ENCODE measurements around the gene HIVEP1. TPM values are rescaled to one million over a fixed set of nuclear protein-coding genes. Genes with fewer than 3 reads are reported as not detected.
"Not testable (repeated sequence)": the region's sequence is repeated elsewhere in the genome, so short reads cannot be mapped to it uniquely, and the experiment has no call there.

Gene HIVEP1
- total RNA-seq, 2 experiments from 2014 or later = 43.2 to 43.8 TPM

DNA sequence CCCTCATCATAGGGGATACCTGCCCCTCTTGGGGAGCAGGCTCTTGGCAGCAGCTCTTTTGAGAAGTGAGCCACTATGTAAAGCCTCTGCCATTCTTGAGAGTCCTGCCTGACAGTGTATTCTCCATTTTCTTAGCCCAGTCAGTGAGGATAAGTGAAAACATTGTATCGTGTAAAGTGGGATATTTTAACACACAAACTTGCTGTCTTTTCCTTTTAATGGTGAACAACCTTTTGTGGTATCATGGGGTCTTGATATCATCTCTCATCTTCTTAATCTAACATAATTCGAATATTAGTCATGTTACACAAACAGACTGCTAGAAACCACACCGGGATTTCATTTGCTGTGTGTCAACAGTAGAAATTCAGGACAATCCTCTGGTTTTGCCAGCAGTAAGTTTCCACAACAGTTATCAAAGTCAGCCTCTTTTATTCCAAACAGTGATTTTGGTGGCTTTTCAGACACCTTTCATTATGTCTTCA lies 136.2 kb downstream of the HIVEP1 start:
- H3K27me3 Mint-ChIP-seq = no peaks in the 10 kb centered on the region
- H3K36me3 Mint-ChIP-seq = peaks cover 12% of the 10 kb centered on the region
- intact Hi-C loops (cut with micrococcal nuclease) = no loop called here
- POLR2A ChIA-PET = no interaction called here
- peaks cover 15% of the 10 kb centered on the region for H3K4me1 Mint-ChIP-seq (ENCODE audit: low read depth)
- no peak overlapping the region for H3K4me3 Mint-ChIP-seq
- CTCF ChIA-PET = interaction anchor here (1.9 kb wide), 1 partner anchor 142 kb away, joined by 6 read pairs; the partner anchor contains the start of gene EDN1
- H3K27ac Mint-ChIP-seq = no peak overlapping the region
- H3K9me3 Mint-ChIP-seq = no peaks in the 10 kb centered on the region
- DNase-seq = no peak

- intact Hi-C loops (cut with micrococcal nuclease) = no loop called here
- Mint-ChIP-seq H3K27me3 (no peaks in the 10 kb centered on the region), H3K4me3 (no peak overlapping the region), H3K27ac (no peak overlapping the region), H3K4me1 (ENCODE audit: low read depth) (peaks cover 15% of the 10 kb centered on the region), H3K9me3 (no peaks in the 10 kb centered on the region), H3K36me3 (peaks cover 11% of the 10 kb centered on the region)
- CTCF ChIA-PET = interaction anchor here (1.9 kb wide), 1 partner anchor 141 kb away, joined by 6 read pairs; the partner anchor contains the start of gene EDN1
- no peak for DNase-seq
- POLR2A ChIA-PET = no interaction called here
Measured at GRCh38 chr6:12148841-12149240, 136.7 kb downstream of the HIVEP1 start.

DNA sequence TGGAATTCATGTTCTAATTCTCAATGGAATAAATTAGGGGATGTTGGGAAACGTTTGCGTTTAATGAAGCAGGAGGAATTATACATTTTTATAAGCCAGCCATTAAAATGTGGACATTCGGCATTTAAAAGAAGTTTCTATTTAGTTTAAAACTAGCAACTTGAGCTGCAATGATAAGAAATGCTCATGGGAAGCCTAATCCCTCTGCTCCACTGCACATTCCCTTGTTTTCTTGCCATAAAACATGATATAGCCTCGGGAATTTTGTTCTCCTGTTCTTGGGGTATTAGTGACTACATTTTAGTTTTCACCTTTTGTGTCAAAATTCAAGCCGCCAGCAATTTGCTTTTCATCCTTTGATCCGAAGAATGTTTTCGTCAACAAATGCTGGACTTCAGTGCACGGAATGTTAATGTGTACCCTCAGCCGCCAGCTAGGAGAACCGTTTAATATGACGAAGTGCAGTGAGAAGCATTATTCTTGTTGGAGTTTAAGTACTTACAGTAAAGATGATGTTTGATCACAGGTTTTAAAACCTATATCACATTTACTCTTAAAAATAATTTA lies 137.9 kb downstream of the HIVEP1 start:
- CTCF ChIA-PET = interaction anchor here (1.3 kb wide), 1 partner anchor 83 kb away, joined by 3 read pairs; no protein-coding TSS in a partner anchor
- no peaks in the 10 kb centered on the region for H3K9me3 Mint-ChIP-seq
- intact Hi-C loops (cut with micrococcal nuclease) = loop anchor here (2.0 kb wide), 1 partner anchor 139 kb away; no protein-coding TSS in a partner anchor
- no peak overlapping the region for H3K4me3 Mint-ChIP-seq
- H3K27me3 Mint-ChIP-seq = no peaks in the 10 kb centered on the region
- H3K4me1 Mint-ChIP-seq (ENCODE audit: low read depth) = peaks cover 15% of the 10 kb centered on the region
- peak overlapping the region; percentile 1 for H3K27ac Mint-ChIP-seq
- H3K36me3 Mint-ChIP-seq = peaks cover 10% of the 10 kb centered on the region
- no peak for DNase-seq
- POLR2A ChIA-PET = no interaction called here

DNA sequence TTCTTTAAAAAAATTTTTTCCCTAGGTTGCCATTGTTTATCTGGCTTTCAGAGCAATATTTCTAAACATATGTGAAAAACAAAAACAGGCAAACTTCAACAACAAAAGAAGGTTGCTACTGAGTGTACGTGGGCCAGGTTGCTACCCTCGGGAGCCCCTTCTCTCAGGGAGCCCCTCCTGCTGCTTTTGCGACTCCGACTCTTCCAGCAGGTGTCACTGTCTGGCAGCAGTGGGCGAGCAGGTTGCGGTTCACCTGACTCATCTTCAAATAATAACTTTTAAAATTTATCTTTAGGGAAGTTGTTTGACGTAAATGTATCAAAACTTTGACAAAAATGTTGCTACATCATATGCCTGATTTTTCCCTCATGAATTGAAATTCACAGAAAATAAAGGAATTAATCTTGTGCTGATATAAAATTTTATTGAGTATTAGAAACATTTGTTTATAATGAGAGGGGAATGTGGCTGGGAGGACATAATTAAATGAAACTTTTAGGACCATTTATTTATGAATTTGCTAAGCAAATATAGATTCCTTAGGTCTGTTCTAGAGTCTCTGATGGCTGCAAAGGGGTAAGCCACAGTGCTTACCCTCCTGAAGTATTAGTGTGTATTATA lies 138.8 kb downstream of the HIVEP1 start:
- no peaks in the 10 kb centered on the region for H3K9me3 Mint-ChIP-seq
- intact Hi-C loops (cut with micrococcal nuclease) = loop anchor here (2.0 kb wide), 1 partner anchor 138 kb away; no protein-coding TSS in a partner anchor
- POLR2A ChIA-PET = no interaction called here

DNA sequence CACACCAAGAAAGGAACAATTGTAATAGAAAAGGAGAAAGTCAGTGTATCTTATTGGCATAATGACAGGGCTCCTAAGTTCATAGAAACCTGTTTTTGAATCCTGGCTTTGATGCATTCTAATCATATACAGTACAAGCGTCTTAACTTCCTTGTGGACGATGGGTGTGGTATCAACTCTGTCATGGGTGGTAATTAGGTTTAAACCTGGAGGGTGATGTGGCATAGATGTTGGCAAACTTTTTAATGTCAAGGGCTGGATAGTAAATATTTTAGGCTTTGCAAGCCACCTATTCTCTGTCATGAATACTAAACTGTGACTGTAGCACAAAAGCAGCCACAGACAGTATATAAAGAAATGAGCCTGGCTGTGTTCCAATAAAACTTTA lies 139.3 kb downstream of the HIVEP1 start:
- intact Hi-C loops (cut with micrococcal nuclease) = loop anchor here (2.0 kb wide), 1 partner anchor 137 kb away; no protein-coding TSS in a partner anchor
- DNase-seq = no peak
- peaks cover 14% of the 10 kb centered on the region for H3K36me3 Mint-ChIP-seq
- H3K9me3 Mint-ChIP-seq = no peaks in the 10 kb centered on the region
- ChIA-PET CTCF (interaction anchor here (0.5 kb wide), 1 partner anchor 140 kb away, joined by 3 read pairs; no protein-coding TSS in a partner anchor), POLR2A (no interaction called here)
- no peaks in the 10 kb centered on the region for H3K27me3 Mint-ChIP-seq
- no peak overlapping the region for H3K27ac Mint-ChIP-seq
- H3K4me3 Mint-ChIP-seq = no peak overlapping the region
- H3K4me1 Mint-ChIP-seq (ENCODE audit: low read depth) = peaks cover 16% of the 10 kb centered on the region

More for the DNA sequence above, 138.8 kb downstream of the HIVEP1 start:
- no peak overlapping the region for H3K27ac Mint-ChIP-seq
- CTCF ChIA-PET = interaction anchor here (0.5 to 1.3 kb wide), 2 partner anchors 82 to 140 kb away, joined by 3 read pairs; no protein-coding TSS in a partner anchor
- DNase-seq = peak; percentile 49
- H3K36me3 Mint-ChIP-seq = peaks cover 14% of the 10 kb centered on the region
- H3K27me3 Mint-ChIP-seq = no peaks in the 10 kb centered on the region
- H3K4me1 Mint-ChIP-seq (ENCODE audit: low read depth) = peaks cover 15% of the 10 kb centered on the region
- no peak overlapping the region for H3K4me3 Mint-ChIP-seq

DNA sequence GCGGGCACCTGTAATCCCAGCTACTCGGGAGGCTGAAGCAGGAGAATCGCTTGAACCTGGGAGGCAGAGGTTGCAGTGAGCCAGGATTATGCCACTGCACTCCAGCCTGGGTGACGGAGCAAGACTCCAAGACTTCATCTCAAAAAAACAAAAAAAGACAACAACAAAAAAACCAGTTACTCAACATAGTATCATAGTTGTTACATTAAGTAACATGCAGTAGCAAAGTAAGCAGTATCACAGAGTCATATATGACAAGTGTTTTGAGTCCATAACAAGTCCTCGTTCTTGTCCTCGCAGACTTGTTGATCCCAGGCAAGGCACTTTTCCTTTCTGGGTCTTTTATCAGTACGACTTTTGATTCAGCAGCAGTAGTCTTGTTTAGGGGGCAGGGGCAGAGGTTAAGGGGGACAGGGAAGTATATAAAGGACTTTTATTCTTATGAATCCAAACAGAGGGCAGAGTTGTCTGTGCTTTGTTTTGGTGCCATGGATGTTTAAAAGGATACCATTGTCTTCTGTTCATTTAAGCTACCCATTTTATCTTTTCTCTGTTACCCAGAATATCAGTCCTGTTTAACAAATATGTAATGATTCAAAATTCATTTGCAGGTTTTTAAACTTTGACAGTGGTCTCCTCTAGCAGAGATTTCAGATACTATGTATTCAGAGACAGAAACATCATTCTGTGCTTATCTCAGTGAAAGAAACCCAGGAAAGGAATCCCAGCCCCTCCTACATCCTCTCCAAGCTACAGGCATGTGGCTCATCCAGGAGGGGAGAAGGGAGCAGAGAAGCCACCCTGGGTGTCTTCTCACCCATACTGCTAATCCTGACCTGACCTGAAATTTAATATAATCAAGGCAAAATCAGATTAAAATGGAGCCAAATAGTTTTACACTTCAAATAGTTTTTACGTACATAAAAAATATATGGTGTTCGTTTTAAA lies 140.2 kb downstream of the HIVEP1 start:
- ChIA-PET POLR2A (no interaction called here), CTCF (interaction anchor here (1.1 kb wide), 1 partner anchor 137 kb away, joined by 5 read pairs; no protein-coding TSS in a partner anchor)
- no peak for DNase-seq
- Mint-ChIP-seq H3K27me3 (no peaks in the 10 kb centered on the region), H3K9me3 (no peaks in the 10 kb centered on the region), H3K4me1 (ENCODE audit: low read depth) (peaks cover 23% of the 10 kb centered on the region), H3K27ac (no peak overlapping the region), H3K4me3 (no peak overlapping the region), H3K36me3 (peaks cover 19% of the 10 kb centered on the region)
- intact Hi-C loops (cut with micrococcal nuclease) = no loop called here

DNA sequence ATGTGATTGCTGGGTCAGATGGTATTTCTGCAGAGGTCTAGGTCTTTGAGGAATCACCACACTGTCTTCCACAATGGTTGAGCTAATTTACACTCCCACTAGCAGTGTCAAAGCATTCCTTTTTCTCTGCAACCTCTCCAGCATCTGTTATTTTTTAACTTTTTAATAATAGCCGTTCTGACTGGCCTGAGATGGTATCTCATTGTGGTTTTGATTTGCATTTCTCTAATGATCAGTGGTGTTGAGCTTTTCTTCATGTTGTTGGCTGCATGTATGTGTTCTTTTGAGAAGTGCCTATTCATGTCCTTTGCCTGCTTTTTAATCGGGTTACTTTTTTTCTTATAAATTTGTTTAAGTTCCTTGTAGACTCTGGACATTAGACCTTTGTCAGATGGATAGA lies 143.7 kb downstream of the HIVEP1 start:
- DNase-seq; H3K4me3 Mint-ChIP-seq; H3K9me3 Mint-ChIP-seq; intact Hi-C loops (cut with micrococcal nuclease); POLR2A ChIA-PET; H3K27ac Mint-ChIP-seq; H3K27me3 Mint-ChIP-seq: not testable (repeated sequence)
- Mint-ChIP-seq H3K4me1 (ENCODE audit: low read depth) (peaks cover 22% of the 10 kb centered on the region), H3K36me3 (peaks cover 14% of the 10 kb centered on the region)
- CTCF ChIA-PET = interaction anchor here (1.6 kb wide), 1 partner anchor 134 kb away, joined by 3 read pairs; the partner anchor contains the start of gene EDN1

- no peak for DNase-seq
- Mint-ChIP-seq H3K9me3 (no peaks in the 10 kb centered on the region), H3K27me3 (no peaks in the 10 kb centered on the region), H3K4me1 (ENCODE audit: low read depth) (peaks cover 47% of the 10 kb centered on the region), H3K27ac (no peak overlapping the region), H3K4me3 (no peak overlapping the region), H3K36me3 (peaks cover 35% of the 10 kb centered on the region)
- CTCF ChIA-PET = interaction anchor here (1.8 kb wide), 1 partner anchor 75 kb away, joined by 5 read pairs; no protein-coding TSS in a partner anchor
- POLR2A ChIA-PET = no interaction called here
- intact Hi-C loops (cut with micrococcal nuclease) = no loop called here
Measured at GRCh38 chr6:12158686-12159415, 146.7 kb downstream of the HIVEP1 start.

DNA sequence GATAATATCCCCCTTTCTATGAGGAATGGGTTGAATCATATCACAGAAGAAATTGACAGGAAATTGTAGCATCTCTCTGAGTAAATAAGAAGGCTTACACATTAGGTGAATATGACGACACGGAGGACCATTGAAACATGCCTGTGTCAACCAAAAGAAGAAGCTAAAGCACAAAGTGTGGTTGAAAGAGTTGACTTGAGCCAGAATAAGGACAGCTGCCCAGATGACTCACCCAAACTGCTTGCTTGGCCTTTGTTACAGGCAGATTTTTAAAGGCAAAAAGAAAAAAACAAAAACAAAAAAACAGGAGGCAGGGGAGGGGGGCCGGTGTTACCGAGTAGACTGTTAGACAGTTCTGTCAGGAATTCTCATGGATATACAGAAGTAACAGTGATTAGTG lies 148.2 kb downstream of the HIVEP1 start:
- DNase-seq = no peak
- peak overlapping the region; percentile 31 for H3K27ac Mint-ChIP-seq
- no peak overlapping the region for H3K4me3 Mint-ChIP-seq
- peaks cover 39% of the 10 kb centered on the region for H3K36me3 Mint-ChIP-seq
- H3K27me3 Mint-ChIP-seq = no peaks in the 10 kb centered on the region
- ChIA-PET POLR2A (no interaction called here), CTCF (interaction anchor here (1.4 to 1.5 kb wide), 2 partner anchors 14 to 130 kb away, joined by 3 read pairs; partner anchors contain the start of gene EDN1)
- no peaks in the 10 kb centered on the region for H3K9me3 Mint-ChIP-seq
- intact Hi-C loops (cut with micrococcal nuclease) = loop anchor here (5.0 kb wide), 1 partner anchor 72 kb away; no protein-coding TSS in a partner anchor
- H3K4me1 Mint-ChIP-seq (ENCODE audit: low read depth) = peaks cover 47% of the 10 kb centered on the region

GRCh38 chr6:12162213-12162612 lies 150.1 kb downstream of the HIVEP1 start:
- peaks cover 39% of the 10 kb centered on the region for H3K4me1 Mint-ChIP-seq (ENCODE audit: low read depth)
- H3K36me3 Mint-ChIP-seq = peaks cover 32% of the 10 kb centered on the region
- POLR2A ChIA-PET = no interaction called here
- no peak for DNase-seq
- H3K9me3 Mint-ChIP-seq = no peaks in the 10 kb centered on the region
- no peak overlapping the region for H3K4me3 Mint-ChIP-seq
- no peak overlapping the region for H3K27ac Mint-ChIP-seq
- intact Hi-C loops (cut with micrococcal nuclease) = loop anchor here (5.0 kb wide), 1 partner anchor 70 kb away; no protein-coding TSS in a partner anchor
- CTCF ChIA-PET = interaction anchor here (1.4 kb wide), 1 partner anchor 128 kb away, joined by 3 read pairs; the partner anchor contains the start of gene EDN1
- H3K27me3 Mint-ChIP-seq = no peaks in the 10 kb centered on the region

- Mint-ChIP-seq H3K4me3 (no peak overlapping the region), H3K27me3 (no peaks in the 10 kb centered on the region), H3K27ac (no peak overlapping the region), H3K9me3 (no peaks in the 10 kb centered on the region), H3K4me1 (ENCODE audit: low read depth) (peaks cover 36% of the 10 kb centered on the region), H3K36me3 (peaks cover 32% of the 10 kb centered on the region)
- CTCF ChIA-PET = interaction anchor here (1.0 to 1.4 kb wide), 2 partner anchors 127 to 508 kb away, joined by 3 read pairs; partner anchors contain the start of gene EDN1
- intact Hi-C loops (cut with micrococcal nuclease) = loop anchor here (5.0 kb wide), 1 partner anchor 69 kb away; no protein-coding TSS in a partner anchor
- POLR2A ChIA-PET = no interaction called here
- peak; percentile 54 for DNase-seq
Measured at GRCh38 chr6:12163149-12163548, 151.0 kb downstream of the HIVEP1 start.
